K562 (cell line): ENCODE measurements around the gene CYBB. TPM values are rescaled to one million over a fixed set of nuclear protein-coding genes. Genes with fewer than 3 reads are reported as not detected.
A peak's percentile ranks its signal among the peaks of the same experiment; 100 is the strongest.

ENCODE experiments used
- ATAC-seq: fragments of 200-7000 bp; cut with Tn5 transposase; 3 replicates; pipeline ENCODE4 v1.9.1; 2020; ENCODE audit warnings: moderate library complexity
- BruUV-seq: library from RNA; stranded (reverse); fragments of 400-500 nt; replicated peaks from 2 replicates; lab custom pipeline; 2021; lab: Mats Ljungman, UMichigan
- CTCF ChIA-PET: fragments of 300-600 bp; formaldehyde crosslinking; extraction: SDS; loops from one replicate; lab custom pipeline; 2021; ENCODE audit warnings: low intra/inter-chr PET ratio; lab: Yijun Ruan, JAX
- POLR2A ChIA-PET: fragments of 300-600, 350-650 bp; sonication (Branson Sonifier 250); formaldehyde crosslinking; extraction: SDS; loops from one replicate; lab custom pipeline; 2021; ENCODE audit warnings: antibody characterized with exemption, inconsistent platforms; lab: Yijun Ruan, JAX
- DNase-seq, 4 experiments: peaks; one replicate each; pipeline versions ENCODE4 v3.0.0 to v3.0.0-alpha.2; 2011 to 2018; ENCODE audit warnings: low spot score in 3 of 4, mixed read lengths in 3 of 4; ENCODE audit errors: extremely low read depth in 1 of 4
- FAIRE-seq: peaks from 2 replicates; lab custom pipeline; 2011; peaks lifted over from hg19 to GRCh38; lab: Jason Lieb, UNC
- H2AFZ ChIP-seq: 2 replicates; pipeline ENCODE4 v1.6.0; 2011; ENCODE audit warnings: low read depth, low read length, control low read depth, inconsistent platforms
- H3K27ac ChIP-seq: fragments of 200-600 bp; 3 replicates; pipeline ENCODE4 v1.8.0; 2011; ENCODE audit warnings: low read depth, mild to moderate bottlenecking, control low read depth, inconsistent platforms, low read length, moderate library complexity, mixed read lengths; ENCODE audit errors: extremely low read depth
- H3K27me3 ChIP-seq, 2 experiments: fragments of 300-600 bp in 1 of 2; 2 replicates in 1 of 2; 3 replicates in 1 of 2; pipeline versions ENCODE4 v1.6.0 to v1.8.0; 2011; ENCODE audit warnings: inconsistent platforms in 2 of 2, low read length in 2 of 2, mild to moderate bottlenecking in 1 of 2, mixed read lengths in 1 of 2, moderate library complexity in 1 of 2; ENCODE audit not compliant: control insufficient read depth in 2 of 2, insufficient read depth in 2 of 2
- H3K36me3 ChIP-seq: fragments of 300-600 bp; 3 replicates; pipeline ENCODE4 v1.8.0; 2011; ENCODE audit warnings: mild to moderate bottlenecking, low read length, inconsistent platforms; ENCODE audit not compliant: control insufficient read depth, insufficient read depth
- H3K4me1 ChIP-seq, 2 experiments: fragments of 200-600 bp in 1 of 2; replicated peaks in 1 of 2; 2 replicates in 1 of 2; 3 replicates in 1 of 2; pipeline versions ENCODE4 v1.5.1 to v1.8.0; 2011; ENCODE audit warnings: inconsistent platforms in 2 of 2, low read length in 2 of 2, mild to moderate bottlenecking in 1 of 2, mixed read lengths in 1 of 2, moderate library complexity in 1 of 2; ENCODE audit not compliant: control insufficient read depth in 2 of 2, insufficient read depth in 2 of 2
- H3K4me2 ChIP-seq: 2 replicates; pipeline ENCODE4 v1.6.1; 2011; ENCODE audit warnings: low read length, control low read depth, inconsistent platforms, mixed read lengths; ENCODE audit not compliant: insufficient read depth
- H3K4me3 ChIP-seq: fragments of 200-600 bp; sonication (generic), shearing (Covaris generic); 2 replicates; pipeline ENCODE4 v1.5.1; 2016; ENCODE audit warnings: control low read depth, inconsistent platforms
- H3K79me2 ChIP-seq: fragments of 200-600 bp; 3 replicates; pipeline ENCODE4 v1.8.0; 2011; ENCODE audit warnings: low read length, inconsistent platforms; ENCODE audit not compliant: control insufficient read depth, insufficient read depth
- H3K9ac ChIP-seq, 2 experiments: 2 replicates each; pipeline versions ENCODE4 v1.6.0 to v1.6.1; 2011; ENCODE audit warnings: low read depth in 2 of 2, low read length in 2 of 2, control low read depth in 1 of 2, inconsistent platforms in 1 of 2, mild to moderate bottlenecking in 1 of 2, mixed read lengths in 1 of 2; ENCODE audit not compliant: insufficient read depth in 1 of 2
- H3K9me1 ChIP-seq: one replicate; pipeline ENCODE4 v1.6.0; 2011; ENCODE audit warnings: inconsistent platforms, mild to moderate bottlenecking, low read length, moderate library complexity; ENCODE audit not compliant: control insufficient read depth, insufficient read depth
- H3K9me3 ChIP-seq: replicated peaks from 2 replicates; pipeline ENCODE4 v1.5.1; 2011; ENCODE audit warnings: low read depth, low read length, inconsistent platforms; ENCODE audit not compliant: control insufficient read depth, insufficient read depth
- H4K20me1 ChIP-seq: replicated peaks from 2 replicates; pipeline ENCODE4 v1.6.1; 2011; ENCODE audit warnings: low read length, inconsistent platforms, mixed read lengths; ENCODE audit not compliant: control insufficient read depth, insufficient read depth
- MTA3 ChIP-seq: fragments of 450-650 bp; formaldehyde crosslinking; IDR thresholded peaks from 2 replicates; pipeline ENCODE4 v1.6.1; 2017; ENCODE audit warnings: mild to moderate bottlenecking, borderline replicate concordance
- SPI1 ChIP-seq: IDR thresholded peaks from 2 replicates; pipeline ENCODE4 v1.6.1; 2011; ENCODE audit warnings: low read depth, low read length, control low read depth, borderline replicate concordance
- ZNF3 ChIP-seq: fragments of 250-450 bp; sonication (Bioruptor Pico); IDR thresholded peaks from 2 replicates; pipeline ENCODE4 v1.5.0; 2021; ENCODE audit warnings: mild to moderate bottlenecking, moderate library complexity
- WGBS: fragments of 100-300 bp; shearing (Covaris generic); methylation state at CpG from one replicate; pipeline ENCODE4 v1.1.6; 2016; ENCODE audit warnings: low coverage, mixed read lengths; ENCODE audit not compliant: insufficient coverage; ENCODE audit errors: missing lambda C conversion rate; 5-methylcytosine and 5-hydroxymethylcytosine counted together
- in situ Hi-C: fragments of 300-500 bp; cut with MboI; formaldehyde crosslinking; loops from 4 replicates; pipeline ENCODE4 v1.15.0; 2018; ENCODE audit warnings: inconsistent platforms, mixed read lengths
- intact Hi-C: fragments of 100-400 bp; cut with micrococcal nuclease; formaldehyde crosslinking; loops from 2 replicates; pipeline ENCODE4 v1.14.2; 2022
- polyA plus RNA-seq, 8 experiments: library from polyadenylated mRNA; depleted of rRNA in 4 of 8; stranded (reverse) in 5 of 8; unstranded in 3 of 8; fragments of >200 nt; fragmentation: Nextera tagmentation in 2 of 8; fragmentation: Illumina TruSeq in 1 of 8; extraction: Ambion mirVana in 2 of 8; extraction: Trizol in 1 of 8; gene quantifications; 2 replicates each; pipeline versions ENCODE4 v1.2.1 to v1.2.3, GENCODE V29; 2011 to 2014; ENCODE audit warnings: inconsistent platforms in 1 of 8, missing spikeins in 1 of 8
- total RNA-seq, 7 experiments: library from RNA; depleted of rRNA in 6 of 7; stranded (reverse); fragments of >200 nt in 6 of 7; fragmentation: Illumina TruSeq in 2 of 7; extraction: Trizol in 2 of 7; gene quantifications; 2 replicates each; pipeline versions ENCODE4 v1.2.1 to v1.2.3, GENCODE V29; 2011 to 2021; ENCODE audit warnings: low replicate concordance in 1 of 7
- TF ChIP-seq, protein P1 (sequence below): fragments of 450-650 bp; formaldehyde crosslinking; IDR thresholded peaks from 2 replicates; pipeline ENCODE4 v1.4.0; 2020; ENCODE audit warnings: mild to moderate bottlenecking, moderate library complexity

Gene CYBB
- total and polyA plus RNA-seq, 9 of the 15 experiments (the other 6 are each of a cell fraction or from before 2014, with no cell fraction given), result 0.25 to 1.3 (median 0.74) TPM

DNA sequence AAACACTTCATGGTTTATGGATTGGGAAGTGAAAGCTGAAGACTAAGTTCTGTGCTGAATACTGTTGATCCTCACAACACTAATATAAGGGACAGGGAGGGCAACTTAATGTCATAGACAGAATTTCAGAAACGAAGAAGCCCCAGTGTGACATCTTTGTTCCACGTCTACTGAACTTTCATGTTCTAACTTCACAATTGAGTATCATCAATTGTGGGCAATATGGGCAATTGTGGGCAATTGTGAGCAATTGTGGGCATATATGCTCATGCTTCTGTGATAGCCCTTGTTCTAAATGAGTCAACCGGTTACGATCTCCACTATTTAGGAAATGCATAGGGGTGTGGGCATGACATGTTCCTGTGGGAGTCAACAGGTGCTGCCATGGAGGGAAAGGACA is 33.7 kb downstream of the CYBB start:
- H4K20me1 ChIP-seq, result no peaks in the 10 kb centered on the region
- intact Hi-C loops, result no loop called here

GRCh38 chrX:37815366-37815765 is 35.5 kb downstream of the CYBB start:
- no peak for ATAC-seq
- H3K36me3 ChIP-seq, result no peaks in the 10 kb centered on the region
- no peaks in the 10 kb centered on the region for H3K9me1 ChIP-seq
- BruUV-seq, result no TSS peak
- TF ChIP-seq, protein P1, sequence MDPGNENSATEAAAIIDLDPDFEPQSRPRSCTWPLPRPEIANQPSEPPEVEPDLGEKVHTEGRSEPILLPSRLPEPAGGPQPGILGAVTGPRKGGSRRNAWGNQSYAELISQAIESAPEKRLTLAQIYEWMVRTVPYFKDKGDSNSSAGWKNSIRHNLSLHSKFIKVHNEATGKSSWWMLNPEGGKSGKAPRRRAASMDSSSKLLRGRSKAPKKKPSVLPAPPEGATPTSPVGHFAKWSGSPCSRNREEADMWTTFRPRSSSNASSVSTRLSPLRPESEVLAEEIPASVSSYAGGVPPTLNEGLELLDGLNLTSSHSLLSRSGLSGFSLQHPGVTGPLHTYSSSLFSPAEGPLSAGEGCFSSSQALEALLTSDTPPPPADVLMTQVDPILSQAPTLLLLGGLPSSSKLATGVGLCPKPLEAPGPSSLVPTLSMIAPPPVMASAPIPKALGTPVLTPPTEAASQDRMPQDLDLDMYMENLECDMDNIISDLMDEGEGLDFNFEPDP, result no peak
- TF ChIP-seq SPI1, result peak; percentile 19; the same call in 1 of the 2 replicates
- H3K79me2 ChIP-seq, result no peaks in the 10 kb centered on the region
- ChIA-PET POLR2A (no interaction called here), CTCF (no interaction called here)
- H3K9me3 ChIP-seq, result no peaks in the 10 kb centered on the region
- intact Hi-C loops (no loop called here), in situ Hi-C loops (no loop called here)
- no peaks in the 10 kb centered on the region; a peak in 2 of 5 replicates for H3K4me1 ChIP-seq
- no peaks in the 10 kb centered on the region for H3K27me3 ChIP-seq
- DNase-seq, result no peak
- no peak overlapping the region for H2AFZ ChIP-seq
- FAIRE-seq, result no peak
- no peaks in the 10 kb centered on the region for H4K20me1 ChIP-seq
- WGBS, result 5% methylated on average over 5 of the region's 5 CpGs
- H3K27ac ChIP-seq, result no peak overlapping the region
- H3K4me2 ChIP-seq, result no peak overlapping the region
- no peak overlapping the region for H3K9ac ChIP-seq
- H3K4me3 ChIP-seq, result no peak overlapping the region

More for the DNA sequence above, 33.7 kb downstream of the CYBB start:
- H2AFZ ChIP-seq, result no peak overlapping the region
- no peaks in the 10 kb centered on the region; a peak in 1 of 5 replicates for H3K4me1 ChIP-seq
- H3K4me3 ChIP-seq, result no peak overlapping the region
- CTCF ChIA-PET, result no interaction called here
- no peak for FAIRE-seq
- H3K36me3 ChIP-seq, result no peaks in the 10 kb centered on the region
- H3K27me3 ChIP-seq, result no peaks in the 10 kb centered on the region
- no peaks in the 10 kb centered on the region for H3K9me1 ChIP-seq
- H3K9ac ChIP-seq, result no peak overlapping the region
- POLR2A ChIA-PET, result no interaction called here
- BruUV-seq, result no TSS peak
- no peak for TF ChIP-seq ZNF3 (CRISPR knock-in tag)
- no peak for TF ChIP-seq MTA3
- no peak overlapping the region for H3K27ac ChIP-seq
- H3K79me2 ChIP-seq, result no peaks in the 10 kb centered on the region
- no peaks in the 10 kb centered on the region for H3K9me3 ChIP-seq
- in situ Hi-C loops, result no loop called here
- DNase-seq, result no peak
- H3K4me2 ChIP-seq, result no peak overlapping the region
- 34% methylated on average over 4 of the region's 4 CpGs for WGBS
- ATAC-seq, result no peak
